HepG2 (cell line): Measurements from ENCODE around the gene SLC4A9. TPM values are rescaled to one million over a fixed set of nuclear protein-coding genes. Genes with fewer than 3 reads are reported as not detected.

Source experiments
- ATAC-seq: fragments of 200-7000 bp; cut with Tn5 transposase; 3 replicates; pipeline ENCODE4 v1.9.1; 2020; ENCODE audit warnings: mild to moderate bottlenecking, moderate library complexity
- BruUV-seq: library from RNA; stranded (reverse); fragments of 400-500 nt; replicated peaks from 2 replicates; lab custom pipeline; 2021; lab: Mats Ljungman, UMichigan
- CTCF ChIA-PET: fragments of 300-600 bp; formaldehyde crosslinking; extraction: SDS; loops from one replicate; lab custom pipeline; 2021; ENCODE audit warnings: low total read pairs, inconsistent platforms, low intra/inter-chr PET ratio; lab: Yijun Ruan, JAX
- POLR2A ChIA-PET: fragments of 350-600 bp; sonication (Branson Sonifier 250); formaldehyde crosslinking; loops from one replicate; lab custom pipeline; 2020; ENCODE audit warnings: antibody characterized with exemption, inconsistent platforms; lab: Yijun Ruan, JAX
- DNase-seq: peaks from one replicate; pipeline ENCODE4 v3.0.0-alpha.2; 2015; ENCODE audit warnings: low spot score
- FAIRE-seq: peaks from 3 replicates; lab custom pipeline; 2011; peaks lifted over from hg19 to GRCh38; lab: Jason Lieb, UNC
- H2AFZ ChIP-seq: one replicate; pipeline ENCODE4 v1.6.1; 2011; ENCODE audit warnings: low read length, inconsistent platforms
- H3K27ac ChIP-seq: fragments of 300-600 bp; 3 replicates; pipeline ENCODE4 v1.8.0; 2011; ENCODE audit warnings: mixed run types, mild to moderate bottlenecking, mixed read lengths, low read length, inconsistent platforms; ENCODE audit not compliant: insufficient read depth; ENCODE audit errors: extremely low read length
- H3K27me3 ChIP-seq, 2 experiments: fragments of 200-600 bp in 1 of 2; 2 replicates in 1 of 2; 3 replicates in 1 of 2; pipeline versions ENCODE4 v1.6.0 to v1.8.0; 2011; ENCODE audit warnings: low read length in 2 of 2, mild to moderate bottlenecking in 2 of 2, moderate library complexity in 2 of 2, inconsistent platforms in 1 of 2; ENCODE audit not compliant: insufficient read depth in 2 of 2, control insufficient read depth in 1 of 2
- H3K36me3 ChIP-seq, 2 experiments: fragments of 200-600 bp in 1 of 2; replicated peaks in 1 of 2; 2 replicates in 1 of 2; 3 replicates in 1 of 2; pipeline versions ENCODE4 v1.5.1 to v1.8.0; 2011; ENCODE audit warnings: low read length in 2 of 2, inconsistent platforms in 1 of 2; ENCODE audit not compliant: insufficient read depth in 2 of 2, control insufficient read depth in 1 of 2
- H3K4me1 ChIP-seq: 2 replicates; pipeline ENCODE4 v1.5.1; 2012; ENCODE audit warnings: low read length, inconsistent platforms; ENCODE audit not compliant: insufficient read depth
- H3K4me2 ChIP-seq: 2 replicates; pipeline ENCODE4 v1.6.0; 2011; ENCODE audit warnings: low read depth, low read length, inconsistent platforms
- H3K4me3 ChIP-seq, 3 experiments: fragments of 200-600 bp in 1 of 3; sonication (generic), shearing (Covaris generic) in 1 of 3; replicated peaks in 1 of 3; 2 replicates each; pipeline ENCODE4 v1.5.1; 2011 to 2016; ENCODE audit warnings: low read length in 3 of 3, inconsistent platforms in 2 of 3, low read depth in 2 of 3, mild to moderate bottlenecking in 2 of 3, control low read depth in 1 of 3, mixed read lengths in 1 of 3; ENCODE audit not compliant: insufficient read depth in 1 of 3
- H3K79me2 ChIP-seq: one replicate; pipeline ENCODE4 v1.6.1; 2011; ENCODE audit warnings: low read length, inconsistent platforms; ENCODE audit not compliant: insufficient read depth
- H3K9ac ChIP-seq: 2 replicates; pipeline ENCODE4 v1.6.0; 2011; ENCODE audit warnings: mild to moderate bottlenecking, low read depth, low read length, inconsistent platforms; ENCODE audit not compliant: insufficient read depth
- H3K9me3 ChIP-seq: 2 replicates; pipeline ENCODE4 v1.5.1; 2012; ENCODE audit warnings: mild to moderate bottlenecking, low read length
- H4K20me1 ChIP-seq: 2 replicates; pipeline ENCODE4 v1.6.0; 2011; ENCODE audit warnings: inconsistent platforms, mild to moderate bottlenecking, low read length, moderate library complexity; ENCODE audit not compliant: insufficient read depth
- ARID3A ChIP-seq: IDR thresholded peaks from 2 replicates; pipeline ENCODE4 v1.6.1; 2012; ENCODE audit warnings: low read depth, low read length, improper control_type of control experiment
- ATF4 ChIP-seq, 2 experiments: fragments of 450-650 bp in 1 of 2; sonication (generic) in 1 of 2; formaldehyde crosslinking; IDR thresholded peaks; 2 replicates each; pipeline versions ENCODE4 v1.5.0 to v1.8.0; 2020 to 2022; ENCODE audit warnings: mild to moderate bottlenecking in 1 of 2, missing genetic modification reagents in 1 of 2
- BORCS8-MEF2B ChIP-seq: sonication (generic); formaldehyde crosslinking; IDR thresholded peaks from 2 replicates; pipeline ENCODE4 v1.8.0; 2022; ENCODE audit warnings: mild to moderate bottlenecking, missing genetic modification reagents
- CREM ChIP-seq, 2 experiments: sonication (generic) in 1 of 2; formaldehyde crosslinking in 1 of 2; IDR thresholded peaks; 2 replicates each; pipeline versions ENCODE4 v1.4.0 to v1.6.1; 2016 to 2020; ENCODE audit warnings: antibody characterized with exemption in 1 of 2, mild to moderate bottlenecking in 1 of 2, missing genetic modification reagents in 1 of 2
- ETV6 ChIP-seq: sonication (generic); formaldehyde crosslinking; conservative IDR thresholded peaks from 2 replicates; pipeline ENCODE4 v1.4.0; 2020; ENCODE audit warnings: missing genetic modification reagents
- GATAD2A ChIP-seq: IDR thresholded peaks from 2 replicates; pipeline ENCODE4 v1.6.1; 2016
- JUN ChIP-seq: sonication (generic); formaldehyde crosslinking; IDR thresholded peaks from 2 replicates; pipeline ENCODE4 v1.4.0; 2020; ENCODE audit warnings: mild to moderate bottlenecking, missing genetic modification reagents
- NFE2L2 ChIP-seq: fragments of 150-350 bp; IDR thresholded peaks from 2 replicates; pipeline ENCODE4 v1.6.1; 2014; ENCODE audit warnings: low read length
- NFKB2 ChIP-seq: sonication (generic); formaldehyde crosslinking; IDR thresholded peaks from 2 replicates; pipeline ENCODE4 v1.4.0; 2020; ENCODE audit warnings: missing genetic modification reagents, borderline replicate concordance
- RAD21 ChIP-seq: fragments of 450-650 bp; formaldehyde crosslinking; IDR thresholded peaks from 2 replicates; pipeline ENCODE4 v1.5.0; 2020; ENCODE audit warnings: mild to moderate bottlenecking
- TRIM24 ChIP-seq: sonication (generic); formaldehyde crosslinking; IDR thresholded peaks from 2 replicates; pipeline ENCODE4 v1.8.0; 2022; ENCODE audit warnings: mild to moderate bottlenecking, missing genetic modification reagents
- ZFP37 ChIP-seq: sonication (generic); formaldehyde crosslinking; IDR thresholded peaks from 2 replicates; pipeline ENCODE4 v1.4.0; 2020; ENCODE audit warnings: missing genetic modification reagents, borderline replicate concordance
- ZNF138 ChIP-seq: sonication (generic); formaldehyde crosslinking; IDR thresholded peaks from 2 replicates; pipeline ENCODE4 v1.5.0; 2020; ENCODE audit warnings: mild to moderate bottlenecking, low read depth, missing genetic modification reagents
- ZNF263 ChIP-seq: sonication (generic); formaldehyde crosslinking; IDR thresholded peaks from 2 replicates; pipeline ENCODE4 v1.4.0; 2020; ENCODE audit warnings: missing genetic modification reagents
- WGBS: methylation state at CpG from one replicate; pipeline ENCODE4 v1.1.6; 2017; ENCODE audit warnings: low lambda C conversion rate; 5-methylcytosine and 5-hydroxymethylcytosine counted together
- in situ Hi-C: cut with HindIII; loops from 2 replicates; pipeline ENCODE4 v1.10.0; 2017; ENCODE audit warnings: low pct_unique_long_range_greater_than_20kb; ENCODE audit not compliant: extremely low pct_ligation_motif_present
- intact Hi-C: fragments of 100-400 bp; cut with micrococcal nuclease; formaldehyde crosslinking; loops from one replicate; pipeline ENCODE4 v1.10.0; 2022; ENCODE audit not compliant: unreplicated experiment
- polyA plus RNA-seq, 8 experiments: library from polyadenylated mRNA; depleted of rRNA in 3 of 8; stranded (reverse) in 7 of 8; unstranded in 1 of 8; fragments of >200 nt; fragmentation: Illumina TruSeq in 4 of 8; extraction: Trizol in 4 of 8; gene quantifications; 2 replicates each; pipeline versions ENCODE4 v1.2.1 to v1.2.3, GENCODE V29; 2011 to 2016; ENCODE audit warnings: low read depth in 4 of 8, missing spikeins in 1 of 8, mixed read lengths in 1 of 8; ENCODE audit not compliant: insufficient read depth in 1 of 8
- total RNA-seq, 5 experiments: library from RNA; depleted of rRNA; stranded (reverse); fragments of >200 nt; fragmentation: Illumina TruSeq; extraction: Trizol; gene quantifications; 2 replicates each; pipeline ENCODE4 v1.2.3, GENCODE V29; 2016; ENCODE audit warnings: low read depth in 1 of 5
- TF ChIP-seq, protein P1 (sequence below): sonication (generic); formaldehyde crosslinking; IDR thresholded peaks from 2 replicates; pipeline ENCODE4 v1.9.0; 2022; ENCODE audit warnings: missing genetic modification reagents, mild to moderate bottlenecking, borderline replicate concordance
- TF ChIP-seq, protein P2 (sequence below): sonication (generic); formaldehyde crosslinking; IDR thresholded peaks from 2 replicates; pipeline ENCODE4 v1.4.0; 2020; ENCODE audit warnings: missing genetic modification reagents

The SLC4A9 gene
- total and polyA plus RNA-seq, 2 of the 13 experiments (the other 11 are each of a cell fraction or from before 2014, with no cell fraction given), result not detected

GRCh38 chr5:140371356-140372151, 11.6 kb downstream of the SLC4A9 start:
- no peaks in the 10 kb centered on the region for H3K36me3 ChIP-seq
- TF ChIP-seq JUN (CRISPR knock-in tag) (no peak), ARID3A (no peak), TRIM24 (CRISPR knock-in tag) (no peak), ZNF138 (CRISPR knock-in tag) (no peak), NFE2L2 (no peak), ZNF263 (CRISPR knock-in tag) (no peak), CREM (IDR thresholded peaks at IDR 0.05) (no peak), CREM (CRISPR knock-in tag; IDR thresholded peaks at IDR 0.05) (no peak), NFKB2 (CRISPR knock-in tag) (no peak), GATAD2A (no peak), ATF4 (CRISPR knock-in tag; IDR thresholded peaks at IDR 0.05) (no peak), ZFP37 (no peak), RAD21 (CRISPR knock-in tag) (no peak), ETV6 (CRISPR knock-in tag) (no peak), BORCS8-MEF2B (CRISPR knock-in tag) (no peak)
- TF ChIP-seq, protein P1, sequence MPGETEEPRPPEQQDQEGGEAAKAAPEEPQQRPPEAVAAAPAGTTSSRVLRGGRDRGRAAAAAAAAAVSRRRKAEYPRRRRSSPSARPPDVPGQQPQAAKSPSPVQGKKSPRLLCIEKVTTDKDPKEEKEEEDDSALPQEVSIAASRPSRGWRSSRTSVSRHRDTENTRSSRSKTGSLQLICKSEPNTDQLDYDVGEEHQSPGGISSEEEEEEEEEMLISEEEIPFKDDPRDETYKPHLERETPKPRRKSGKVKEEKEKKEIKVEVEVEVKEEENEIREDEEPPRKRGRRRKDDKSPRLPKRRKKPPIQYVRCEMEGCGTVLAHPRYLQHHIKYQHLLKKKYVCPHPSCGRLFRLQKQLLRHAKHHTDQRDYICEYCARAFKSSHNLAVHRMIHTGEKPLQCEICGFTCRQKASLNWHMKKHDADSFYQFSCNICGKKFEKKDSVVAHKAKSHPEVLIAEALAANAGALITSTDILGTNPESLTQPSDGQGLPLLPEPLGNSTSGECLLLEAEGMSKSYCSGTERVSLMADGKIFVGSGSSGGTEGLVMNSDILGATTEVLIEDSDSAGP (CRISPR knock-in tag), result no peak
- TF ChIP-seq, protein P2, sequence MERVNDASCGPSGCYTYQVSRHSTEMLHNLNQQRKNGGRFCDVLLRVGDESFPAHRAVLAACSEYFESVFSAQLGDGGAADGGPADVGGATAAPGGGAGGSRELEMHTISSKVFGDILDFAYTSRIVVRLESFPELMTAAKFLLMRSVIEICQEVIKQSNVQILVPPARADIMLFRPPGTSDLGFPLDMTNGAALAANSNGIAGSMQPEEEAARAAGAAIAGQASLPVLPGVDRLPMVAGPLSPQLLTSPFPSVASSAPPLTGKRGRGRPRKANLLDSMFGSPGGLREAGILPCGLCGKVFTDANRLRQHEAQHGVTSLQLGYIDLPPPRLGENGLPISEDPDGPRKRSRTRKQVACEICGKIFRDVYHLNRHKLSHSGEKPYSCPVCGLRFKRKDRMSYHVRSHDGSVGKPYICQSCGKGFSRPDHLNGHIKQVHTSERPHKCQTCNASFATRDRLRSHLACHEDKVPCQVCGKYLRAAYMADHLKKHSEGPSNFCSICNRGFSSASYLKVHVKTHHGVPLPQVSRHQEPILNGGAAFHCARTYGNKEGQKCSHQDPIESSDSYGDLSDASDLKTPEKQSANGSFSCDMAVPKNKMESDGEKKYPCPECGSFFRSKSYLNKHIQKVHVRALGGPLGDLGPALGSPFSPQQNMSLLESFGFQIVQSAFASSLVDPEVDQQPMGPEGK (CRISPR knock-in tag), result no peak
- H3K79me2 ChIP-seq, result no peaks in the 10 kb centered on the region
- no peak overlapping the region for H2AFZ ChIP-seq
- no peaks in the 10 kb centered on the region for H4K20me1 ChIP-seq
- H3K27ac ChIP-seq, result no peak overlapping the region
- POLR2A ChIA-PET, result no interaction called here
- no TSS peak for BruUV-seq
- H3K4me1 ChIP-seq, result peaks cover 24% of the 10 kb centered on the region
- H3K9ac ChIP-seq, result no peak overlapping the region
- in situ Hi-C loops (no loop called here), intact Hi-C loops (loop anchor here (10.0 kb wide), 1 partner anchor 123 kb away; no protein-coding TSS in a partner anchor)
- no peaks in the 10 kb centered on the region for H3K27me3 ChIP-seq
- no peak overlapping the region for H3K4me2 ChIP-seq
- H3K9me3 ChIP-seq, result no peaks in the 10 kb centered on the region
- ATAC-seq (no peak), FAIRE-seq (no peak), DNase-seq (no peak)
- CTCF ChIA-PET, result no interaction called here
- 20% methylated on average over 3 of the region's 3 CpGs for WGBS
- H3K4me3 ChIP-seq, result no peak overlapping the region
